Activated CD4-positive, alpha-beta T cell treated with anti-CD3 and anti-CD28 coated beads, Interleukin-2, amount 50 U/mL, for 48 hours (primary cell): Measurements from ENCODE around the gene RBFOX1.

ENCODE experiments used
- DNase-seq, 2 experiments: peaks; one replicate each; pipeline ENCODE4 v3.0.0-alpha.2; 2020

RBFOX1 gene

DNA sequence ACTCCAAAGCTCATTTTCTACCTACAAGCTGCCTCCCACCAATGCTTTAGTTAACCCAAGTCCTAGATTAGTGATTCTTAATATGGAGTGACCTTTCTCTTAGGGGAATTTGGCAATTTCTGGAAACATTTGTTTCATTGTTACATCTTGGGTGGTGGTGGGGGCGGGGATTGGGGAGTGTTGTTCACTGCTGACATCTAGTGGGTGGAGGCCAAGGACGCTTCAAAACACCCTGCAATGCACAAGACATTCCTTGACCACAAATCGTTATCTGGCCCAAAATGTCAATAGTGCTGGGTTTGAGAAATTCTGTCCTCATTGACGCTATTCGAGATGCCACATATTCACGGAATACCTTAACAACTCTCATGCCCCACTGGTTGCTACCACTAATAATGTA, 282.9 kb downstream of the RBFOX1 start:
- DNase-seq, result no peak

GRCh38 chr16:7624871-7625766, 292.5 kb downstream of the RBFOX1 start:
- DNase-seq, result no peak

DNA sequence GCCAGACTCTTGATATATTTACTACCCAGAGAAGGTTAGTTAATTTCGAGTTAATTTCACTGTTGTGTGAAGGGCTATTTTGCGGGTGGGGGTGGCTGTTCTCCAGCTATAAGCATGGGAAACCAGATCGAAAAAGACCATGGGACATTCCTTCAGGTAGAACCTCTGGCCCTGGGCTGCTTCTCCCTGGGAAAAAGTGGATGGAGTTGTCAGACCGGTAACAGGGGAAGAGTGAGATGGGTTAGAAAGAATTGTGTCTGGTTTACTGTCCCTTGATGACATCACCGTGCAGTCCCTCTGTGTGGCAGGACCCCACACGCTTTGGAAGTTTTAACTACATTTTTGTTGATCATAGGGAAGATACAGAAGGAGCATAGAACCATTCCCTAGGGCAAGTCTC, 296.3 kb downstream of the RBFOX1 start:
- no peak for DNase-seq

DNA sequence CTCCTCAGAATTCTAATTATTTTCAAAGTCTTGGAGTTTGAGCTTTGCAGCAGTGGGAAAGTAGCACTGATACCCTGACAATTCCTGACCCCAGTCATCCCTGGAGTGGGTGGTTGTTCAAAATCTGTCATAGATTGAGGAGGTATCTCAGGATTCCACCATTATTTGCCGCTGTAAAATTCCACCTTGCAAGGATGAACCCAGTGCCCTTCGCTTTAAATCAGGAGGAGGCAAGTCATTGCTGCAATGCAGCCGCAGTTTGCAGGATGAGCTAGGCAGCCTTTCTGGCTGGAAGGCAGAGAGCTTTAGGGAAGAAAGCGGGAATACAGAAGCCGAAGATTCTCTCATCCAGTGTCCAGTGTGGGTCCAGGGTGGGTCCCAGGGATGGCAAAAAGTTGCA, 296.9 kb downstream of the RBFOX1 start:
- DNase-seq, result no peak

DNA sequence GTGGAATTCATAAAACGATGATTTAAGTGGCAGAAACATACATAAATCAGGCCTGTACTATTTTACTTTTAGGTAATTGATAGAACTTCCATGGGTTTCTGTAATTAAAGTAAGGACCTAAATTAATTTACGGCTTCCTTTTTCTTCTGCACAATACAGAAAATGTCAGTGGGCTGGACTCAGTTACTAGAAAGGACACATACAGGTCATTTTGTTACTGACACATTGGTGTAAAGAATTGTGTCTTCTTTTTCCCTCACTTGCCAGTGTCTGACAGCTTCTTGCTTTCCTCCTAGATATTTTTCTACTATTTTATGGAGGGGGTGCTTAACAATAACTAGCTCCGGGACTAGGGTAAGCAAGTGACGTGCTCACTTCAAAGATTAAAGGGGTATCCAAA, 304.8 kb downstream of the RBFOX1 start:
- DNase-seq, result no peak

GRCh38 chr16:7638306-7638705, 305.7 kb downstream of the RBFOX1 start:
- DNase-seq, result no peak

- no peak for DNase-seq
These were observed 307.7 kb downstream of the RBFOX1 start for GRCh38 chr16:7640334-7640733.

- DNase-seq, result no peak
These were observed 311.5 kb downstream of the RBFOX1 start for GRCh38 chr16:7644176-7644575.

GRCh38 chr16:7644811-7645210, 312.2 kb downstream of the RBFOX1 start:
- no peak for DNase-seq

GRCh38 chr16:7646821-7647500, 314.3 kb downstream of the RBFOX1 start:
- no peak for DNase-seq

DNA sequence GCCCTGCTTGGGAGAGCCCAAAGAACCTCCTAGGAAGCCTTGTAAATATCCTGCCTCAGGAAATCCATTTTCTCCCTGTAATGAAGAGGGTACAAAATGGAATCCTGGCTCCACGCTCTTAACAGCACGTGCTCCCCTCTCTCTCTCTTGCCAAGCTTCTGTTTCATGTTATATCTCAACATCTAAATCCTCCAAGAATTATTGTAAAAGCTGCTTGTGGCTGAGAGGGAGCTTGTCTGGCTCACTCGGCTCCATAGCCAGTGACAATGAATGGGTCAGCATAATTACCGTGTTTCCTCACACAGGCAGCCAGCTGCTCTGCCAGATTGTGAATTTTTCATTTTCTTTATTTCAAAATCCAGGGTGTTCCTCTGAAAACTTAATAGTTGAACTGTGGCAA, 317.8 kb downstream of the RBFOX1 start:
- no peak for DNase-seq

GRCh38 chr16:7651803-7652570, 319.3 kb downstream of the RBFOX1 start:
- no peak for DNase-seq

GRCh38 chr16:7653746-7654461, 321.3 kb downstream of the RBFOX1 start:
- DNase-seq, result no peak

GRCh38 chr16:7675628-7676027, 343.0 kb downstream of the RBFOX1 start:
- no peak for DNase-seq

DNA sequence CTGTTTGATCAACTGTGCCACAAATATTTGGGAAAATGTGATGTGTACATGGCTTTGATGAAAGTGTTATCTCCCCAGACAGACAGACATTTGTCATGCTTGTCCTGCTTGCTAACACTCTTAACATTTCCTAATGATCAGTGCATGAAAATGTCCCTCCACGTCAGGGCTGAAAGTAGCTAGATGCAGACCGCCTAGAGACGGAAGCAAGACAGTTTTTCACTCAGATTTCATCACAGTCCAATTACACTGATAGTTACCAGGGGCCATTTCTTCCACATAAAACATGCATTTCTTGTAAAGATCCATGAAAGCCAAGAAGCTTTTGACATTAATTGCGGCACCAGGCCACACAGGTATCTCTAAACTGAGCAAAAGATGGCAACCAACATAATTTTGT, 347.7 kb downstream of the RBFOX1 start:
- DNase-seq, result no peak

- no peak for DNase-seq
These were observed 356.2 kb downstream of the RBFOX1 start for GRCh38 chr16:7688811-7689210.

DNA sequence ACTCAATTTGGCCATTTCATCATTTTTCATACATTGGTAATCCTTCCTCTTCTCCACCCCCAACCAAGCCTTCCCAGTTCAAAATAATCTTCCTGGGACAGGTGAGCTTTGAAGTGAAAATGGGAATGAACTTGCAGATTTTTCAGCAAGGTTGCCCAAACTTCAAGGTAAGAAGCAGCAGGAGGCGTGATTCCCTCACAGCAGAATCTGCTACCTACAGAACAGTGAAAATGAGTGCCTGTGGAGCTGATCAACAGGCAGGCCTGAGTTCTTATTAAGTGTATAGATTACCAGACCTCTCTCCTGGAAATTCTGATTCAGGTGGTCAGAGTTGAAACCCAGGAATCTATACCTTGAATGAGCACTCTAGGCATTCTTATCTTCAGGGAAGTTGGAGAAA, 356.6 kb downstream of the RBFOX1 start:
- no peak for DNase-seq

GRCh38 chr16:7691533-7691932, 358.9 kb downstream of the RBFOX1 start:
- no peak for DNase-seq

- DNase-seq, result no peak
These were observed 371.0 kb downstream of the RBFOX1 start for GRCh38 chr16:7703672-7704071.

DNA sequence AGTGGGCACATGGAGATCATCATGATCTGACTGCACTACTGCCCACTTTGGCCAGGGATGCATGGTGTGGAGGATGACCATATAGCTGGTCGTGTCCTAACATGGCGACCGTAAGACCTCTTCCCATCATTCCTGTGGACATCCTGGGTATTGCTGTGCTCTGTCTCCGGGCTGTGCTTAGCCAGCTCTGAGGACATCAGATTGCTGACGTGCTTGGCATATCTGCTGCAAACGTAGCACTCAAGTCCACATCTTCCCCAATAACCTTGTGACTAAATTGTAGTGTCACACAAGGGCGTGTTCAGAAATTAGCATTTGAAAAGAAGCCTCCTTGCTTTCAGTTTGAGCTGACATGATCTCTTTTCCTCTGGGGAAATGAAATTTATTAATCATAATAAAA, 373.2 kb downstream of the RBFOX1 start:
- DNase-seq, result no peak

GRCh38 chr16:7709186-7709585, 376.5 kb downstream of the RBFOX1 start:
- no peak for DNase-seq

- DNase-seq, result no peak
These were observed 380.6 kb downstream of the RBFOX1 start for GRCh38 chr16:7713244-7713643.

DNA sequence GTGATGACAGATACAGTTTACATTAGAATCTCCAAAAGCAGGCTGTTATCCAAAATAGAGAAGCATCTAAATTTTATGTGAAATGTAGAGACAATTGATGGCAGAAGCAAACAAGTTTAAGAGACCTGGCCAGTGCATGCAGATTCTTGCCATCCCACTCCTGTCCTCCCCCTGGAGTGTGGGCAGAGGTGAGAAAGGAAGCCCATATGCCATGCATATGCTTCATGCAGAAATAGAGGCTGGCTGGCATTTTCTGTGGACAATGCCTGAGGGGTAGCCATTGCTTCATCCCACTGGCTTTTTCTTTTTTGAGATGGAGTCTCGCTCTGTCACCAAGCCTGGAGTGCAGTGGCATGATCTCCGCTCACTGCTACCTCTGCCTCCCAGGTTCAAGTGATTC, 382.1 kb downstream of the RBFOX1 start:
- DNase-seq, result no peak
